IMR-90 (cell line): Measurements from ENCODE around the gene EXOG.

Experiments
- CEBPB ChIP-seq: IDR thresholded peaks from 2 replicates; pipeline ENCODE4 v1.6.1; 2012; ENCODE audit warnings: low read depth, low read length, improper control_type of control experiment
- MXI1 ChIP-seq: IDR thresholded peaks from 2 replicates; pipeline ENCODE4 v1.6.1; 2012; ENCODE audit warnings: low read depth, mild to moderate bottlenecking, low read length, moderate library complexity, borderline replicate concordance
- POLR2A ChIP-seq: IDR thresholded peaks from 2 replicates; pipeline ENCODE4 v1.6.1; 2012; ENCODE audit warnings: mild to moderate bottlenecking, low read depth, low read length
- TF ChIP-seq, protein P1 (sequence below): conservative IDR thresholded peaks from 2 replicates; pipeline ENCODE4 v1.5.1; 2012; ENCODE audit warnings: mild to moderate bottlenecking, low read depth, low read length, improper control_type of control experiment

DNA sequence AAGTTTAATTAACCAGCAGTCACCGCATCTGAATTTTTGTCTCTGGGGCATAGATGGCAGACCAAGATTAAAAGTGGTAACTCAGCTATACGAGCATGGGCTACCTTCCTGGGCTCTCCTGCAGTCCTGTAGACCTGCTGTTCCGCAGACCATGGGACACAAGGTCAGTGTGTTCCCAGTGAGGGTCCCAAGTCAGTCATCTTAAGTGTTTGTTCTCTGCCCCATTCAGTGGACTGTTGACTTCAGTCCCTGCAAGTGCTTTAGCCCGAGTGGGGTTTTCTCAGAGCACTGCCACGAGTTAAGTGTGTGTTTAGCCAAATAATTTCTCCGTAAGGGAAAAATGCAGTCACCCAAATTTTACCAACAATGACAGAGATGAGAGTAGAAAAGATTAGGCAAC lies 4.9 kb upstream of the EXOG start:
- TF ChIP-seq CEBPB (no peak), POLR2A (no peak), MXI1 (no peak)
- TF ChIP-seq, protein P1, sequence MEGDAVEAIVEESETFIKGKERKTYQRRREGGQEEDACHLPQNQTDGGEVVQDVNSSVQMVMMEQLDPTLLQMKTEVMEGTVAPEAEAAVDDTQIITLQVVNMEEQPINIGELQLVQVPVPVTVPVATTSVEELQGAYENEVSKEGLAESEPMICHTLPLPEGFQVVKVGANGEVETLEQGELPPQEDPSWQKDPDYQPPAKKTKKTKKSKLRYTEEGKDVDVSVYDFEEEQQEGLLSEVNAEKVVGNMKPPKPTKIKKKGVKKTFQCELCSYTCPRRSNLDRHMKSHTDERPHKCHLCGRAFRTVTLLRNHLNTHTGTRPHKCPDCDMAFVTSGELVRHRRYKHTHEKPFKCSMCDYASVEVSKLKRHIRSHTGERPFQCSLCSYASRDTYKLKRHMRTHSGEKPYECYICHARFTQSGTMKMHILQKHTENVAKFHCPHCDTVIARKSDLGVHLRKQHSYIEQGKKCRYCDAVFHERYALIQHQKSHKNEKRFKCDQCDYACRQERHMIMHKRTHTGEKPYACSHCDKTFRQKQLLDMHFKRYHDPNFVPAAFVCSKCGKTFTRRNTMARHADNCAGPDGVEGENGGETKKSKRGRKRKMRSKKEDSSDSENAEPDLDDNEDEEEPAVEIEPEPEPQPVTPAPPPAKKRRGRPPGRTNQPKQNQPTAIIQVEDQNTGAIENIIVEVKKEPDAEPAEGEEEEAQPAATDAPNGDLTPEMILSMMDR = no peak
